HG03469 (cell line): ENCODE data around the gene CRK.
"Not testable (repeated sequence)": the region's sequence is repeated elsewhere in the genome, so short reads cannot be mapped to it uniquely, and the experiment has no call there.

Experiments
- ATAC-seq: cut with Tn5 transposase; IDR thresholded peaks from one replicate; pipeline ENCODE4 v1.9.1; 2021; ENCODE audit warnings: mild to moderate bottlenecking, moderate library complexity, moderate number of reproducible peaks; ENCODE audit not compliant: unreplicated experiment

Gene CRK

GRCh38 chr17:1469231-1469852 is 13.3 kb upstream of the CRK start:
- ATAC-seq, result no peak

DNA sequence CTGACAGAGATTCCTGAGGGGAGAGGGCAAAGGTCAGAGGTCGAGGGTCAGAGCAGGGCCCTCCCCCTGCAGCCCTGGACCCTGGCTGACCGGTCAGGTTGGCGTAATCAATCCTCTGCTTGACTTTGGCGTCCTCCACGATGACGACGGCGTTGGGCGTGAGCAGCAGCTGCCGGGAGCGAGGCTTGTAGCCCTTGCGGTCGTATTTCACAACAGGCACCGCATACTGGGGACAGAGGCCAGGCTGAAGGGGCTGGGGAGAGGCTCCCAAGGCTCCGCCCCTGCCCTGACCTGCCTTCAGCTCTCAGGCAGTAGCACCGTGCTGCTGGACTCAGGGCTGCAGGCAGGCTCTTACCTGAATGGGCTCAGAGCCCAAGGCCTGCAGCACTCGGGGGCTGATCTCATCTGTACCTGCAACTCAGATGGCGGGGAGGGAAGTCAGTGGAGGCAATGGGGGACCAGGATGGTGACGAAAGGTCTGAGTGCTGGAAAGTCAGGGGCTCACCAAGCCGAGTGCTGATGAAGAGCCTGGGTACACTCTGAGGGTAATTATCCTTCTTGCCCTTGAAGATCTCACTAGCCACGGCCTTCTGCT is 12.0 kb upstream of the CRK start:
- no peak for ATAC-seq

DNA sequence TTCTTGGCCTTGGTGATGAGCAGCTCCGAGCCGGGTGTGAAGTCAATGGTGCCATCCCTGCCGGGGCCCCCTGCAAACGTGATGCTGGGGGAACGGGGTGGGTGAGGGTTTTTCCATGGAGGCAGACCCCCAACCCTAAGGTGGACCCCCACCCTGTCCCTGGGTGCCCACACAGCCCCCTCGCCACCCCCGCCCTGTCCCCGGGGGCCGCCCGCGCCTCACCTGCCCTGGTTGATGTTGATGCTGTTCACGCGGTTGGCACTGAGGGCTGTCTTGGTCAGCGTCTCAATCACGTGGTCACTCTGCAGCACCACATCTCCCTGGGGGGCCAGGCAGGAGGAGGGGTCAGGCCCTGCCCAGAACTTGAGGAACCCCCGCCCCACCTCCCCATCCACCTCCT is 11.2 kb upstream of the CRK start:
- ATAC-seq, result no peak

GRCh38 chr17:1464186-1464585 is 8.2 kb upstream of the CRK start:
- no peak for ATAC-seq

- no peak for ATAC-seq
Observed at GRCh38 chr17:1462164-1463112, 6.4 kb upstream of the CRK start.

GRCh38 chr17:1461198-1461944 is 5.3 kb upstream of the CRK start:
- no peak for ATAC-seq

GRCh38 chr17:1460233-1460632 is 4.2 kb upstream of the CRK start:
- no peak for ATAC-seq

DNA sequence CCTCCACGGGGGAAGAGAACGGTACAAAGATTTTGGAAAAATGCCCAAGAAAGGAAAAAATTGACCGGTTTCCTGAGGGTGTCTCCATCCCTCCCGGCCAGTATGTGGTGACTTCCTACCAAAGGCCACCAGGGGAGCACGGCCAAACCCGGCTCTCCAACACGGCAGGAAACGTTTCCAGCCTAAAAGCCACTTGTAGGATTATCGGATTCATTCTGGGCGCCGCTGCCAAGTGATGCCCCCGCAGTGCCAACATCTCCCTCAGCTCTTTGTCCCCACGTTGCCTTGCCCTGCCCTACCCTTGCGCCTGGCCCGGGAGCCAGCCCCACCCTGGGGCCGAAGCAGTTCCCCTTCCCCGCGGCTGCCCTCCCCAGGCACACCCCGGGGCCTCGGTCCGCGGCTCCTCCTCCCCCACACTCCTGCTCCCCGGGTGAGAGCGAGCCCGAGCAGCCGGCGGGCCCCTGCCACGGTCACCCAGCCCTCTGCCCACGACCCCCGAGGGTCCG is 688 bp downstream of the CRK start:
- ATAC-seq, result peak; percentile 7

GRCh38 chr17:1454541-1454940 is 1.5 kb downstream of the CRK start:
- ATAC-seq, result no peak

DNA sequence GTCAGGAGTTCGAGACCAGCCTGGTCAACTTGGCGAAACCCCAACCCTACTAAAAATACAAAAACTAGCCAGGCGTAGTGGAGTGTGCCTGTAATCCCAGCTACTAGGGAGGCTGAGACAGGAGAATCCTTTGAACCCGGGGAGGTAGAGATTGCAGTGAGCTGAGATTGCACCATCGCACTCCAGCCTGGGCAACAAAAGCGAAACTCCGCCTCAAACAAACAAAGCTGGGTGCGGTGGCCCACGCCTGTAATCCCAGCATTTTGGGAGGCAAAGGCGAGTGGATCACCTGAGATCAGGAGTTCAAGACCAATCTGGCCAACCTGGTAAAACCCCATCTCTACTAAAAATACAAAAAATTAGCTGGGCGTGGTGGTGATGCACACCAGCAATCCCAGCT is 2.3 kb downstream of the CRK start:
- ATAC-seq, result not testable (repeated sequence)

DNA sequence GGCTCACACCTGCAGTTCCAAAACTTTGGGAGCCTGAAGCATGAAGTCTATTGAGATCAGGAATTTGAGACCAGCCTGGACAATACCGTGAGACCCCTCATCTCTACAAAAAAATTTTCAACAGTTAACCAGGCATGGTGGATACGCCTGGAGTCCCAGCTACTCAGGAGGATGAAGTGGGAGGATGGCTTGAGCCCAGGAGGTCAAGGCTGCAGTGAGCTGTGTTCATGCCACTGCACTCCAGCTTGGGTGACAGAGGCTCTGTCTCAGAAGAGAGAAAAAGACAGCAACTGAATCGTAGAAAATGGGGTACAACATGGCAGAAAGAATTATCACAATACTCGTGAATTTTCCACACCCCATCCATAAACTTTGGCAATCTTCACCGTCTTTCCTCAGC is 3.2 kb downstream of the CRK start:
- ATAC-seq, result no peak

- not testable (repeated sequence) for ATAC-seq
Observed at GRCh38 chr17:1450261-1450660, 5.8 kb downstream of the CRK start.

DNA sequence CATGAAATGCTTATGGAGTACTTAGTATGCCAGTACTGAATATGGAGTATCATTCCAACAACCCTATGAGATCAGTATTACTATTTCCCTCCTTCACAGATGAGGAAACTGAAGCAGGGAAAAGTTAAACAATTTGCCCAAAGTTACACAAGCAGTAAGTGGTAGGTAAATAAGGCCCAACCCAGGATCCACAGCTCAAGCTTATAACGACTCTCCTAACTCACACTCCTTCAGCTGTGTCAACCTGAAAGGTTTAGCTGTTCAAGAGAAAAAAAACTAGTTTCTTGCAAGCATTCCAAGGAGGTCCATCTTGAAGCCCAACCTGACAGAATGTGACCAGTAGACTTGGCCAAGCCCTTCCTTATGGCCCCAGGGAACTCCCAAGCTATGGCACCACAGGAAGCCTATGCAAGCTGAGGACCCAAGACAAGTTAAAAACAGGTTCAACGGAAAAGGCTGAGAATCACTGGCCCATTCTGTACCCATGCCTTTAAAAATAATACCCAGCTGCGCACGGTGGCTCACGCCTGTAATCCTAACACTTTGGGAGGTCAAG is 6.5 kb downstream of the CRK start:
- no peak for ATAC-seq

GRCh38 chr17:1447052-1447451 is 9.0 kb downstream of the CRK start:
- no peak for ATAC-seq

GRCh38 chr17:1446201-1446600 is 9.8 kb downstream of the CRK start:
- no peak for ATAC-seq

- ATAC-seq, result not testable (repeated sequence)
Observed at GRCh38 chr17:1445695-1446094, 10.3 kb downstream of the CRK start.

DNA sequence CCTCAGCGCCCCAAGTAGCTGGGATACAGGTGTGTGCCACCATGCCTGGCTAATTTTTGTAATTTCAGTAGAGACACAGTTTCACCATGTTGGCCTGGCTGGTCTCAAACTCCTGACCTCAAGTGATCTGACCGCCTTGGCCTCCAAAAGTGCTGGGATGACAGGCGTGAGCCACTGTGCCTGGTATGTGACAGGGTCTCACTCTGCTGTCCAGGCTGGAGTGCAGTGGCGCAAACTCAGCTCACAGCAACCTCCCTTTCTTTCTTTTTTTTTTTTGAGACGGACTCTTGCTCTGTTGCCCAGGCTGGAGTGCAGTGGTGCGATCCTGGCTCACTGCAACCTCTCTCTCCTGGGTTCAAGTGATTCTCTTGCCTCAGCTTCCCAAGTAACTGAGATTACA is 13.3 kb downstream of the CRK start:
- not testable (repeated sequence) for ATAC-seq

DNA sequence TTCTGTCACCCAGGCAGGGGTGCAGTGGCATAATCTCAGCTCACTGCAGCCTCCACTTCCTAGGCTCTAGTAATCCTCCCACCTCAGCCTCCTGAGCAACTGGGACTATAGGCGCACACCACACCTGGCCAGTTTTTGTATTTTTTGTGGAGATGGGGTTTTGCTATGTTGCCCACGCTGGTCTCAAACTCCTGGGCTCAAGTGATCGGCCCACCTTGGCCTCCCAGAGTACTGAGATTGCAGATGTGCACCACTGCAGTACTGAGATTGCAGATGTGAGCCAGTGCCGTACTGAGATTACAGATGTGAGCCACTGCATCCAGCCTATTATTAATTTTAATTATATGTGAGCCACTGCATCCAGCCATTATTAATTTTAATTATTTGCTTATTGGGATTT is 13.8 kb downstream of the CRK start:
- no peak for ATAC-seq

DNA sequence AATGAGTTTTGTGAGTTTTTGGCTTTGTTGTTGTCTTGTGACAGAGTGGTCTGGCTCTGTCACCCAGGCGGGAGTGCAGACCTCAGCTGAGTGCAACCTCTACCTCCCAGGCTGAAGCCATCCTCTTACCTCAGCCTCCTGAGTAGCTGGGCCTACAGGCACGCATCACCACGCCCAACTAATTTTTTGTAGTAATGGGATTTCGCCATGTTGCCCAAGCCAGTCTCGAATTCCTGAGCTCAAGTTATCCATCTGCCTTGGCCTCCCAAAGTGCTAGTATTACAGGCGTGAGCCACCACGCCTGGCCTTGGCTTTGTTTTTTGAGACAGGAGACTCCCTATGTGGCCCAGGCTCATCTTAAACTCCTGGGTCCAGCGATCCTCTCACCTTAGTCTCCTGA is 15.1 kb downstream of the CRK start:
- no peak for ATAC-seq

DNA sequence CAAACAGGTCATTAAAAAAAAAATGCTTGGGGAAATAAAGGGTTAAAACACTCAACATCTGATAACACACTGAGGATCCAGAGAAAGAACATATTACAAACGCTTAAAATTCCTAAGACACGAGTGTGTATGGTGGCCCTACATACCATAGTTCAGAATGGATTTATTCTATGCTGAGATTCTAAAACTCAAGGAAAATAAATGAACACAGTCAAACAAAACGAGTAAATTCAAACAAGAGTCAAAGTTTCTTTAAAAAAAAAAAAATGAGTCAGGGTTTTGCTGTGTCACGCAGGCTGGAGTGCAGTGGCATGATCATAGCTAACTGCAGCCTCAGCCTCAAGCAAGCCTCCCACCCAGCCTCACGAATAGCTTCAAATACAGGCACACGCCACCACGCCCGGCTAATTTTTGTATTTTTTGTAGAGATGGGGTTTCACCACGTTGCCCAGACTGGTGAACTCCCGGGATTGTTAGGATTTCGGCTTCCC is 17.4 kb downstream of the CRK start:
- no peak for ATAC-seq

- ATAC-seq, result no peak
Observed at GRCh38 chr17:1435326-1435725, 20.7 kb downstream of the CRK start.
